GM19395 (cell line): ENCODE results near the gene GMDS.

Experiments used
- ATAC-seq: cut with Tn5 transposase; IDR thresholded peaks from one replicate; pipeline ENCODE4 v1.9.1; 2021; ENCODE audit warnings: mild to moderate bottlenecking, moderate library complexity; ENCODE audit not compliant: unreplicated experiment

GMDS gene

DNA sequence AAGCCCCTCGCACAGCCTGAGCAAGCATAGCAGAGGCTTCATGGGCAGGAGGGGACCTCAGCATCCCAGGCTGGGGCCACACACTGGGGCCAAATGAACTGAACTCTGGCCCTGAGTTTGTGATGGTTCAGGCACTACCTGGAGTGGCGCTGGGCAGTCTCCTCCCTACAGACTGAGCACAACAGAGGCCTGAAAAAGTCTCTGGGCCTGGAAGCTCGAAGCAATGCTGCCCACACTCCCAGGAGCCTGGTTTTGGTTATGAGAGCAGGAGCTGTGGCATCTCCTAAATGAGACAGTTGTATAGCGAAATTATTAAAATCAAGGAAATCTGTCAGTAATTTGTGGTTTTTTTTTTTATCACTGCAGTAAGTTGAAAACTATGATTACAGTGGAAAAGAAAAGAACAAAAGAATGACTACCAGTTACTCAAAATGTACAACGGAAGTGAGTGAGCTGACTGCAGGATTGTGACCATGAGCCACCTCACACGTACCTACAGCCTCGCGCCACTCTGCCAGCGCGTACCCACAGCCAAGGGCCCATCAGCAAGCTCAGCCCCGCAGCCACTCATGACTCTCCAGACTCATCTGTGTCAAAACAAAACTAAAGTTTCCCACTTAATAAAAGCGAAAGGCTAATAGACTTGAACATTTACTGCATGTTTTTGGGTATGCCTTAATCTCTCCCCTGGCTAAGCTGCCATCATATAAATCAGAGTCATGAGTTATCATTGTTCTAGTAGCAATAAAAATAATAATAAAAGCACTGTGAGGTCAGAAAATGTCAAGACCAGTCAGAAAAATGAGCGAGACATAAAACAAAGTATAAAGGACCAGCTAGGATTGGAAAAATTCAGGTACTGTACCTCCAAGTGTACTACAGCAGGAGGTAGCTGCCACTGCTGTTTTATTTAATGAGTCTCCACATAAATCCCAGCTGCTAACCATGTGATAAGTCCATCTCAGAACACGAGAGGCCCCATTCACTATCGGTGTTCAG, 458.7 kb downstream of the GMDS start:
- ATAC-seq: no peak

DNA sequence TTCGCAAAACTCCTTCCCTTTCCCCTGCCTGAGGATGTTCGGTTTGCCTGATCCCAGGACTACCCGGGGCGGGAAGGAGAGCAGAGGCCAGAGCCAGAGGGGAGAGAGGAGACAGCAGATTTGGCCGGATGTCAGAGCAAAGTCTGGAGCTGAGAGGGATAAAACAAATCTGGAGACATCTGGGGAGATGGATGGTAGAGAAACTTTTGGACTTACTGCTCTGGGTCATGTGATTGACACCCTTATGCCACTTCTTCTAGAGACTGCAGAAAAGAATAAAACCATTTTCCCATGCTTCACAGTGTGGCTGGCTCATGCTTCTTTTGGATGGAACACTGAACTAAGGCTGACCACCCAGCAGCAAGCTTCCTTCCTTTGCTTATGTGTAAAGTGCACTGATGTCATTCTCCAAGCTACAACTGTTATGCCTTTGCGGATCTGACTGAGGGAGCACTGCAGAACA, 461.0 kb downstream of the GMDS start:
- no peak for ATAC-seq

DNA sequence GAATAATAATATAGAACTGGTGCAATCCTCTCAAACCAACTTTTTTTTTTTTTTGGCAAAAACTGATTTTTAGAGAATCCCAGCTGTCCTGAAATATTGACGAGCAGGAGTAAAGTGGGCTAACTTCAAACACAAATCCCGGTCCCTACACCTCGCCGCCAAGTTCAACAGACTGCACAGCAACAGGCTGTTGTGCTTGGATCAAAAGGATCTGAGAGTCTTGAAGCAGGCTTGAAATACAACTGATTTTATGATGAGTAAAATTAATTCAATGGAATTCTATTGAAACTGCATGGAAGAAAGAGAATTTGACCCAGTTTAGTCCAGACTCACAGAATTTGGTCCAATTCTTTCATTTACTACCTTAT, 463.6 kb downstream of the GMDS start:
- no peak for ATAC-seq

DNA sequence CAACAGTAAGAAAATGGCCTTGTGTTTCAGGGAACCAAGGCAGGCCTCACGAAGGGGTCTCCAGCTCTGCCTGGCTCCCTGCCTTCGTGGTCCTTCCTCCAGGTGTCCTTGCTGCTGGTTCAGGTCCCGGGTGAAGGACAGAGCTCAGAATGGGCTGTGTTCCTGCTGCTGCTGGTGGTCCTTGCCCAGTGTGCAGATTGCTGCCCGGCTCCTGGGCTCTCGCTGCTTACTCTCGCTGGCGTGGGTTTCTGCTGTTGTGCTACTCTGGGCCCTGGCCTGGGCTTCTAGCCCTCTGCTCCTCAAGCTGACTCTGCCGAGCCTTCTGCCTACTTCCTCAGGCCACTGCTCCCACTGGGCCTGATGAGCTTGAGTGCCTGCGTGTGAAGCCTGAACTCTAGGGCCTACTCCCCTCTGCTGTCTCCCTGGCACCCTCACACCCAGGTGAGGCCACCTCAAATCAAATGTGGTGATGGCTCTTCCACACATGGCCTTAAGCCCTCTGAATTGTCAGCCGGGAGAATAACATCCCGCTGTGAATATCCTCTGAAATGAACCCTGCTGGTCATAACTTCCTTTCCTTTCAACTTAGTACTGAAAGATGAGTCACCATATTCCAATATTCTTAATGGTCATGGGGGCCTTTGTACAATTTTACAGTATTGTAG, 464.1 kb downstream of the GMDS start:
- no peak for ATAC-seq

DNA sequence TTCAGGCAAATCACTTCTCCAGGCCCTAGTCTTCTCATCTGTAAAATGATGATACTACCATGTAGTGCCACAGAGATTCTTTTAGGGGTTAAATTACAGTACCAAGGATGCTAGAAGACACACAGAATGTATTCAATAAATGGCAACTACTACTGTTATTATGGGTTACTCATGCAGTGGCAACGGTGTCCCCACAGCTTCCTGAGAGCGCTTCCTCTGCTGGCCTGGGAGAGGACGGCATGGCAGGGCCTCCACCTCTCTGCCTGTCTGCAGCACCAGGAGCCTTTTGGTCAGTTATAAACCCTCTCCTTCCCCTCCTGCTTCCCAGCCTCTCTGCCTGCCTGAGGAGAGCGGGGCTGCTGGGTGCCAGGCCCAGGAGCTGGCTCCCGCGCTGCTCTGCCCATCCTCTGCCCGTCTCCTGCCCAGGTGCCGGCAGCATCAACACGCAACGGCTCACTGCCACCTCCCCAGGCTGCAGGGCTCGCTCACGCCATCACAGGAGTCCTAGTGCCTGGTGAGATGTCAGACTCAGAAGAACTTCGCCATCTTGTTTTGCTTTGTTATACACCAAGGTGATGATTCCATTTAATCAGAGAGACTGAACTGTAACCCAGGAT, 465.0 kb downstream of the GMDS start:
- no peak for ATAC-seq

DNA sequence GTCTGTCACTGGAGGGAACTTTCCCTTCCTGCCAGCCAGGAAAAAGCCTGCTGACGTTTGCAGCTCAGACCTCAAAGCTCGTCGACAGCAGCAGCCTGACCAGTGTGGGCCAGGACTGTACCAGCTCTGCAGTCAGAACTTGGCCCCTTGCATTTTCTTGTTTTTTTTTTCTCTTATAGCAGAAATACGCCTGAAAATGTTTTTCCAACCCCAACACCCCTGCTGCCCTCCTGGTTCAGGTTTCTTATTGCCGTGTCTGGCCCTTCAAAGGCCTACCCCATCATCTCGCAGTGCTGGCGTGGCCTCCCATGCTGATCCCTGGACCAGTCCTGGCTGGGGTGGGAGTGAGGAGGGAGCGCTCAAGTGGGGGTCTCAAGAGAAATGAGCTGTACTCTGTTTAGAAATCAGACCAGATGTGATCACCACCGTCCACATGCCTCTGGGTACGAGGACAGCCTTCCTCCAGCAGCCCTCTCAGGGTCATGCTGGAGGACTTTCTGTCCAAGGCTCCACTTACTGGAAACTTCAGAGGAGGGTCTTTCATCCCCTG, 466.6 kb downstream of the GMDS start:
- ATAC-seq: no peak

DNA sequence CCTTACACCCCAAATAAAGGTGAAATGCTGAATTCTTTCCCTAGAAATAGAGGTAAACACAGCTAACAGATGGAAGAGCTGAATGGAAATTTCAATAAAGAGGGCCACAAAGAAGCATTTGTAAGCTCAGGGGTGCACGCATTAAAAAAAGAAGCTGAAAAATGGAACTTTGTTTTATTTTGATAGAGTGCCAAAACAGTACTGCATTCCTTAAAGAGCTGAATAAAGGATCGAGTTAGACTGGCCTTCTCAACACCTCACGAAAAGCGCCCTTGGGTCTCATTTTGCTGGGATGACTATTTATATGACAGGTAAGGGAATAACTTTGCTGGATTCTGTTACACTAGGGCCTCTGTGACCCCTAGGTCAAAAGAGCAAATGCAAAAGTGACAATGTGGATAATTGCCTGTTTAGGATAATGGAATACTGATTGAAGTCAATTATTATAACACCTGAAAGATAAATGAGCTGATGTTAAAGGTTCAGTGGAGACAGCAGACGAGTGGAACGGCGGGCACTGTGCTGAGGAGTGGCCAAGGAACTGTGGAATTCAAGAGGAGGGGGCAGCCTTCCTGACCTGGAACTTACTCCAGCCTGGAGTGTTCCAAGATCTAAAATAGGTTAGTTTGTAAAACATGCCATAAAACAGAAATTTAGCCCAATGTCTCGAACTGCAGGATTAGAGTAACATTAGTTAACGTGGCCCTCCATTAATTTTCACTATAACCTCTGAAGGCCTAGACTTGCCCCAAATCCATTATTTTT, 467.3 kb downstream of the GMDS start:
- no peak for ATAC-seq

DNA sequence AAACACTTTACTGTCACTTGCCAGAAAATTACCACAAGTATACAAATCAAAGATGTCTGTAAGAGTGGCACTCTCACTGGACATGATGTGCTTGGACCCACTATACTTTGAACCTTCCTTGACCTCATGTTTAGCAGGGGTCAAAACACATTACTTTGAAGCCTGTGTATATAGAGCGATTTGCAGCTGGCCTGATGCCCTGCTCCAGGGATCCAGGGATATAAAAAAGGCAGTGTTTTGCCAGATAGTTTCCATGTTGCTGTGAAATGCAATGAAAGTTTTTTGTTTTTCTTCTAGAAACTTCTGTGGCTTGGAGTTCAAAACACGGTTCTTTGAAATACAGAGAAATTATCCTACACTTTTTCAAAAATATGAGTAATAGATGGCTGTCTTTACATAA, 470.0 kb downstream of the GMDS start:
- no peak for ATAC-seq

DNA sequence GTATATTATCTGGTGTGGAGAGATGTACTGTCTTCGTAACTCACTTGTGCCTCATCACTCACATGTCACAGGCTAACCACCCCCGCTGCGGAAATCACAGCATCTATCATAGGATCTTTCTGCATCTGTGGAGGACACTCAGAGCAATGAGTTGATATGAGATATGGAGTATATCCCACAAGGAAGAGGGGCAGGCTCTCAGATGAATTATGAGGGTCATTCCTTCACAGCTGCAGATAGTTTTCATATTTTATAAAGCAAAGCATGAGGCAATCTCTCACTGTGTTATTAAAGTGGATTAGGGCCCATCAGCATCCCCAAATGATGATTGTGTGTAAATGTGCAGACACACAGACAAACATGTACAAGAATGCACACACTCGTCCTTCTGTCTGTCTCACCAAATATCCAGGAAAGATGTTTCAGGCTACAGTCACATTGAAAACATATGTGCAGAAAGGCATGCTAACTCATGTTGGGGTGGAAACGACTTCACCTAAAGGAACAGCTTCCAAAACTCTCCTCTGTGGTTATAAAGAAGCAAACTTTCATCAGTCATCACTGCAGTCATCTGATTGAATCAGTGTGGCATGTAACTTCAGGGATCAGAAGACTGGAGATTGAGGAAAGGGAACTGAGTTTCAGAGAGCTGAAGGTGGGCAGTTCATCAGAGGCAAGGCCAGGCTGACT, 471.0 kb downstream of the GMDS start:
- no peak for ATAC-seq

DNA sequence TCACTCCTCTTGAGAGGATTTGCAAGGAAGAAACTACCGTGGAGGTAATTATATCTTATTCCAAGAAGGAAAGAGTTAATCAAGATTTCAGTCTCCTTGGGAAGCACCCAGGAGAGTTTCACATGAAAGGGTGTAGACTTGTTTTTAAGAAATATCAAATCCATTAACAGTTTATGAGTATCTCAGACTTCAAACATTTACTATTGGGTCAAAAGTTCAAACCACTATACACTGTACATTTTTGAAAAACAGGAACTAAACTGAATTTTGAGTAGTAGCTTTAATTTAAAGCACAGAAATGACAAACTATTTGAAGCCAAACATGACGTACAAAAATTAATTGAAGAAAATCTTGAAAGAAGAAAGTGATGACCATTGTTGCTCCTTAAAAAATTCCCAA, 471.7 kb downstream of the GMDS start:
- ATAC-seq: no peak

DNA sequence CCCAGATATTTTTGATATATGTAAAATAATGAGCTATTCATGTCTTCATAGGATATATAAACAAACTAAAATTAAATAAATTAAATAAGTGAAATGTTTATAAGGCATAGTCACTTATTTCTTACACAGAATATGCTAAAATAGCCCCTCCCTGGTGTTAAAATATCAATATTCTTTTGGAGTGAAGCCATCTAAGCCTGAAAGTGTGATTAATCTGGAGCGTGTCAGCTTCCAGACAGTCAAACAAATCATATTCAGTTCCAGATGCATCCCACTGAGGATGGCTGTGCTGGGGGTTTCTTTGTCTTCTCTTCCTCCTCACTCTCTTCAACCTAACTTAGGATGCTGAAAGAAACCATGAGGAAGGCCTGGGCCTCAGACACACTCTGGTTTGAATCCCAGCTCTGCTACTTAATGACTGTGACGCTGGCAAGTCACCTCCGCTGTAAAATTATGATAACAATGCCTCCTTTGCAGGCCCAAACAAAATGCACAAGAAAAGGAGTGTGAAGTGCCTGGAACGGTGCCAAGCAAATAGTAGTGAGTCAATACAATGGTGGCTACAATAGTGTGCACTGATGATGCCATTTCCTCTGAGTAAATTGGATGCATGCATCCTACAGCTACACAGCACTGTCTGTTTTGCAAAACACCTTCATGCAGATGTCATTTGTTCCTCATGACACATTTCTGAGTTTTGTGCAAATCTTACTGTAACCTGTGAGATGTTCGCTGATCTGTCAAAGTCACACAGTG, 474.3 kb downstream of the GMDS start:
- no peak for ATAC-seq

DNA sequence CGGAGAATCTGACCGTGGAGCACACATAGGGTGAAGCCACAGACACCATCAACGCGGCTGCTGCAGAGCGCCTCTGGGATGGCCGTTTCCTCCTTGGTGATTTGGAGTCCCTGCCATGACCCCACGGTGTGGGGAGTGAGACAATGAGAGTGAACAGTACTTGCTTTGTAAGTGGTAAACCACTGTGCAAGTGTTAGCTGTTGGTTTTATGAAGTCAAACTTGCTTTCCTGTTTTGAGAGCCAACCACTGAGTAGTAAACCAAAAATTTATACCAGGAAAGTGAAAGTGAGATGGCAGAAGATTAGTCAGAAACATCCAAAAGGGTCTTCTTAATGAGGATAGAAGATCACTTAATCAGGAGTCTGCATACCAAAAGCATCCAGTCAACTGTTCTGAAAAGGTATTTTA, 475.0 kb downstream of the GMDS start:
- ATAC-seq: no peak

DNA sequence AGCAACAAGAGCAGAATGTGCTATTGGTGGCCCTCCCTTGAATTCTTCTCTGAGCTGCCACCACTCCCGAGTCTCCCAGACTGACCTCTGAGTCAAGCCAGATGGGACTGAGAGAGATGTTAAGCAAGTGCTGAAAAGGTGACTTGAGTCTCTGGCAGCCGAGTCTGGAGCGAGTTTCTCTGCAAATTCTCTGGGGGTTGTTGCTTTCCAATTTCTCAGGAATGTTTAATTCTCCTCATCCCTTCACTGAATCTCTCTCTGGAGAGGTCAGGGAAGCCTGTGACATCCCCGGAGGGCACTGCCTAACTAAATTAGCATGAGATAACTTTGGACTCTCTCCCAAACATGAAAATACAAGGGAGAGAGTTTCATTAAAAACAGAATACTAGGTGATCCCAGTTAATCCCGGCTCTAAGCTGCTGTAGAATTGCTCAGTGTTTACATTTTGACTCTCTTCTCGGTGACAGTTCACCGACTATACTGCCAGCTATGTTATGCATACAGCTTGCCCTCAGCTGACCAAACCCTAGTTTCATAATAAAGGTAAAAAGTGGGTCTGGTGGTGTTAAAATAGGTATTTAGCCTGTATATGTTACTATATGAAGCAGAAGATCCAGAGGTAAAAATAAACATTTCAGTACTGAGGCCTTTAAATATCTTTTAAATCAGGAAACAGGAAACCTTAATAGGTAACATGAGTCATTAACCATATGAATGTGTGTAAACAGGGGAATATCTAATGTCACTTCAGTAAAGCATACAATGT, 477.7 kb downstream of the GMDS start:
- no peak for ATAC-seq

DNA sequence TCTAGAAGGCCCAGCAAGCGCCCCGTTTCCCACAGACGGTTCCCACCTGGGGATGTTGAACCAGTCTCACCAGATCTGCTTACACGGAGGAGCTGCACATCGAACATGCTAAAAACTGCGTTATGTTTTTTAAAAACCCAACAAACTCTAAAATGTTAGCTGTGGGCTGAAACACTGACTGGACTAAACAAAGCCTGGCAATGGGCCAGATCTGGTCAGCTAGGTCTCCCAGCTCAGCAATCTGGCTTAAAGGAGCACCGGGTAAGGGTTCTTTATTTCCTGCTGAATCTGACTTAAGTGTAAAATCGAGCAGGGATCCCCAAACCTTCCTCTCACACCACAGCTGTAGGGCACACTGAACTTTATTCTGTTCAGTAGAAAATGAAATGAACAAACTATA, 478.8 kb downstream of the GMDS start:
- ATAC-seq: no peak

DNA sequence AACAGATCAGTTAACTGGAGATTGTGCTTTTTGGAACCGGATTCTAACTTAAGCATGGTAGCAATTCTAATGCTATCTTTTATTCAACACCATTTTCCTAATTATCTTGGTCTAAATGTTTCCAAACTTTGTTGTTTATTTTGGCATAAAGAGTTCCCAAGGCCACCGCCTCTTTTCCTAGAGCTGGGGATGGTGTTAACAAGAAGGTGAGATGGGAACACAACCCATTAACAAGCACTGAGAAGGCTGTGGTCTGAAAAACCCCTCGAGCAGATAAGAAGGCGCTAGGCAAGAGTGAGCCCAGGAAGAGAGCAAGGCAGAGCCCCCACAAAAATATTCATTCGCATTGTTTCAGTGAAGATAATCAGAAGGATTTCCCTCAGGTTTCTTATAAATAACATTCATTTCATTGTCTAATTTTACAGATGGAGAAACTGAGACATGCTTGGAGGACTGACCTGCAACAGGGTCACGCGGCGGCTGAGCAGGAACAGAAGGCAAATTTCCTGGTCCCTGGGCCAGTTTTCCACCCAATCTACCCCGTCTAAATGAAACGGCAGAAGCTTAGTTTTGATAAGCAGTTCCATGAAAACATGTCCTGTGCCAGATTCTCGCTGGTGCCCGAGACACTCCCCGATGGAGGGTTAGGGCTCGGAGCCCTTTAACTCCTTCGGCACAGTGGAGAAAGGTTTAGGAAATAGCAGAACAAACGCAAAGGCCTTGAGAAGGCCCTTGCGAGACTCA, 480.1 kb downstream of the GMDS start:
- no peak for ATAC-seq

DNA sequence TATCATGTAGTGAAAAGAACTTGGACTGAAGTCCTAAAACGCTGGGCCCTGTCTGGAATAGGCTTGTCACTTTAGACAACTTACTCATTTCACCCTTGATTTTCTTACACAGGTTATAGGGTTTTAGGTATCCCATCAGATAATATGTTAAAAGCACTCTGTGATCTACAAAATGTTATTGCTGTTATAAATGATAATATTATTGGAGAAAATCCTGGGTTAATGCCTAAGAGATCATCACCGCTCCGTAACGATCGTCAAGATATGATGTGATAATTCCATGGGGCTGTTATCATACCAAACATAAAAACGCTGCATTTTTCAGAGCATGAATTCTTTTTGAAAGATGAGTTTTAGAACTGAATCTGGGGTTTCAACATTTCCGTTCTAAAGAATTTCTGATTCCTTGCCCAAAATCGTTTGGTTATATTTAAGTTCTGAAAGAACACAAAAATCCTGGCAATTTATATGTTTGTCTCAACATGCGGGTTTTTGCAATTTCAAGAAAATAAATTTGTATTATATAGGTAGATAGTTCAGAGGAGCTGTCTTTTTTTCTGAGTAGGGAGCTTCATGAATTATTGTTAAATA, 480.9 kb downstream of the GMDS start:
- no peak for ATAC-seq

DNA sequence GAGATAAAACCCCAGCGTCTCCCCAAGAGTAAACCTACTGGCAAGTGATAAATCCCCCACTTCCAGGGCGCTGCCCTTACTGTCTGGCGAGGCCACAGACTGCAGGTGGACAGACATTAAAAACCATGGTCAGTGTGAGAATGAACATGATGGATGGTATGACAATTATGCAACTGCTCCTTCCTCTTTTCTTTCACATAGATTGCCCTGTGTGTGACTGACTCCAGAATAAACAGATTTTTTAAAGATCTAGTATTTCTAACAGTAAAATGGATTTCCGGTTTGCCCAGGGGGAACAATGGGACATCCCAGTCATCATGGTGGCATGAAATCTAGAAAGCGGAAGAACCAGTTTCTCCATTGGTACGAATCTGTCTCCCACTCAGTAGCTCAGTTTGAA, 482.0 kb downstream of the GMDS start:
- no peak for ATAC-seq

DNA sequence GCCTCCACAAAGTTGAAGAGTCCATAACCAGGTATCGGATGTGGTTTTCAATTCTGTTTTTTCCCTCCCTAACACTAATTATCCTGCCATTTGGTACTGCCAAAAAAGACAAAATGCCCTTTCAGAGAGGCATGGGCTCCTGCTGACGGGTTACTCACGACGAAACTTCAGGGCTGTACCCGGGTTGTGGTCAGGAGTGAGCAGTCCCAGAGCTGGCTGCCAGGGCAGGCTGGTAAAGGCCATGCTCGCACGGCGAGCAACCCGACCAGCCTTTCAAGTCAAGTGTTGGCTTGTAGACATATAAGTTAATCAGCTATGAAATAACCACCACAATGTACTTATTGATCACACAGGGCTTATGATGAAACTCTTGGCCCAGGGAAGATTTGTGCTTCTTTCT, 483.2 kb downstream of the GMDS start:
- ATAC-seq: no peak
